ENCODE measurements around the gene ITPK1.

Gene ITPK1

GRCh38 chr14:92968291-92969020, 147.3 kb downstream of the ITPK1 start:
- Histone ChIP-seq H3K27ac (ENCODE audit: low read length) (no peak overlapping the region), H3K4me1 (ENCODE audit: insufficient read depth, low read length) (no peaks in the 10 kb centered on the region), H3K79me2 (ENCODE audit: insufficient read depth, low read length) (peaks cover 6% of the 10 kb centered on the region; the same call in 1 of the 2 replicates), H3K27me3 (ENCODE audit: insufficient read depth, low read length, poor library complexity) (no peaks in the 10 kb centered on the region), H3K9ac (ENCODE audit: low read depth, low read length) (no peak overlapping the region), H4K20me1 (ENCODE audit: insufficient read depth, low read length) (peaks cover 17% of the 10 kb centered on the region), H3K9me3 (ENCODE audit: insufficient read depth, low read length, severe bottlenecking) (no peaks in the 10 kb centered on the region), H2AFZ (ENCODE audit: low read depth, low read length) (no peak overlapping the region), H3K36me3 (ENCODE audit: insufficient read depth, low read length) (no peaks in the 10 kb centered on the region), H3K4me2 (ENCODE audit: insufficient read depth, low read length) (no peak overlapping the region), H3K4me3 (ENCODE audit: low read depth in 1 of 2, low read length in 2 of 2) (no peak overlapping the region)
- TF ChIP-seq CTCF (IDR thresholded peaks at IDR 0.05; ENCODE audit: borderline replicate concordance, extremely low read depth, low read length, poor library complexity, severe bottlenecking): no peak
- no peak for TF ChIP-seq EZH2 (IDR thresholded peaks at IDR 0.05; ENCODE audit: borderline replicate concordance, low read depth, low read length, severe bottlenecking)
- DNase-seq (no peak), ATAC-seq (ENCODE audit: insufficient read depth, low read depth) (no peak)

GRCh38 chr14:92967346-92967926, 148.3 kb downstream of the ITPK1 start:
- Histone ChIP-seq H3K4me1 (ENCODE audit: insufficient read depth, low read length) (no peaks in the 10 kb centered on the region), H3K79me2 (ENCODE audit: insufficient read depth, low read length) (peaks cover 6% of the 10 kb centered on the region; the same call in 1 of the 2 replicates), H3K4me3 (ENCODE audit: low read depth in 1 of 2, low read length in 2 of 2) (no peak overlapping the region), H3K9me3 (ENCODE audit: insufficient read depth, low read length, severe bottlenecking) (no peaks in the 10 kb centered on the region), H3K9ac (ENCODE audit: low read depth, low read length) (no peak overlapping the region), H2AFZ (ENCODE audit: low read depth, low read length) (no peak overlapping the region), H3K36me3 (ENCODE audit: insufficient read depth, low read length) (0 out of 2 replicates have a peak, but pooled peaks cover 2% of the 10 kb centered on the region), H3K27ac (ENCODE audit: low read length) (no peak overlapping the region), H3K4me2 (ENCODE audit: insufficient read depth, low read length) (no peak overlapping the region), H4K20me1 (ENCODE audit: insufficient read depth, low read length) (peaks cover 17% of the 10 kb centered on the region), H3K27me3 (ENCODE audit: insufficient read depth, low read length, poor library complexity) (no peaks in the 10 kb centered on the region)
- DNase-seq (no peak), ATAC-seq (ENCODE audit: insufficient read depth, low read depth) (no peak)
- TF ChIP-seq CTCF (IDR thresholded peaks at IDR 0.05; ENCODE audit: borderline replicate concordance, extremely low read depth, low read length, poor library complexity, severe bottlenecking) (no peak), EZH2 (IDR thresholded peaks at IDR 0.05; ENCODE audit: borderline replicate concordance, low read depth, low read length, severe bottlenecking) (no peak)

GRCh38 chr14:92965281-92965680, 150.4 kb downstream of the ITPK1 start:
- no peak for DNase-seq
- Histone ChIP-seq H4K20me1 (ENCODE audit: insufficient read depth, low read length) (peaks cover 22% of the 10 kb centered on the region), H2AFZ (ENCODE audit: low read depth, low read length) (no peak overlapping the region), H3K4me2 (ENCODE audit: insufficient read depth, low read length) (no peak overlapping the region), H3K9ac (ENCODE audit: low read depth, low read length) (no peak overlapping the region), H3K4me1 (ENCODE audit: insufficient read depth, low read length) (no peaks in the 10 kb centered on the region), H3K4me3 (ENCODE audit: low read depth in 1 of 2, low read length in 2 of 2) (no peak overlapping the region), H3K9me3 (ENCODE audit: insufficient read depth, low read length, severe bottlenecking) (no peaks in the 10 kb centered on the region), H3K79me2 (ENCODE audit: insufficient read depth, low read length) (0 out of 2 replicates have a peak, but pooled peaks cover 6% of the 10 kb centered on the region), H3K36me3 (ENCODE audit: insufficient read depth, low read length) (peaks cover 9% of the 10 kb centered on the region), H3K27ac (ENCODE audit: low read length) (no peak overlapping the region), H3K27me3 (ENCODE audit: insufficient read depth, low read length, poor library complexity) (no peaks in the 10 kb centered on the region)
- TF ChIP-seq CTCF (IDR thresholded peaks at IDR 0.05; ENCODE audit: borderline replicate concordance, extremely low read depth, low read length, poor library complexity, severe bottlenecking): no peak
- TF ChIP-seq EZH2 (IDR thresholded peaks at IDR 0.05; ENCODE audit: borderline replicate concordance, low read depth, low read length, severe bottlenecking): no peak
- no peak for ATAC-seq (ENCODE audit: insufficient read depth, low read depth)

Data from DND-41 (cell line).